PFSK-1 (cell line): ENCODE results near the gene LRBA.

ENCODE experiments used
- FOXP2 ChIP-seq: optimal IDR thresholded peaks from 2 replicates; pipeline ENCODE3; 2011; ENCODE audit warnings: borderline replicate concordance, control low read depth, inconsistent platforms; ENCODE audit not compliant: insufficient read depth; ENCODE audit errors: extremely low read length, extremely low read depth
- POLR2AphosphoS5 ChIP-seq: IDR thresholded peaks from 2 replicates; pipeline ENCODE4 v1.6.1; 2012; ENCODE audit warnings: low read depth, mild to moderate bottlenecking, control low read depth, low read length, moderate library complexity
- SIN3A ChIP-seq: IDR thresholded peaks from 2 replicates; pipeline ENCODE4 v1.6.1; 2012; ENCODE audit warnings: mild to moderate bottlenecking, low read length, moderate library complexity, borderline replicate concordance; ENCODE audit not compliant: insufficient read depth
- TAF1 ChIP-seq: IDR thresholded peaks from 2 replicates; pipeline ENCODE4 v1.6.1; 2012; ENCODE audit warnings: low read length, control low read depth, borderline replicate concordance; ENCODE audit not compliant: insufficient read depth
- TF ChIP-seq, protein P1 (sequence below), 2 experiments: IDR thresholded peaks; 2 replicates each; pipeline versions ENCODE4 v1.6.1 to v1.8.0; 2011 to 2012; ENCODE audit warnings: low read depth in 2 of 2, low read length in 2 of 2, control low read depth in 1 of 2, inconsistent platforms in 1 of 2, mild to moderate bottlenecking in 1 of 2, moderate library complexity in 1 of 2; ENCODE audit not compliant: insufficient read depth in 1 of 2

Gene LRBA

DNA sequence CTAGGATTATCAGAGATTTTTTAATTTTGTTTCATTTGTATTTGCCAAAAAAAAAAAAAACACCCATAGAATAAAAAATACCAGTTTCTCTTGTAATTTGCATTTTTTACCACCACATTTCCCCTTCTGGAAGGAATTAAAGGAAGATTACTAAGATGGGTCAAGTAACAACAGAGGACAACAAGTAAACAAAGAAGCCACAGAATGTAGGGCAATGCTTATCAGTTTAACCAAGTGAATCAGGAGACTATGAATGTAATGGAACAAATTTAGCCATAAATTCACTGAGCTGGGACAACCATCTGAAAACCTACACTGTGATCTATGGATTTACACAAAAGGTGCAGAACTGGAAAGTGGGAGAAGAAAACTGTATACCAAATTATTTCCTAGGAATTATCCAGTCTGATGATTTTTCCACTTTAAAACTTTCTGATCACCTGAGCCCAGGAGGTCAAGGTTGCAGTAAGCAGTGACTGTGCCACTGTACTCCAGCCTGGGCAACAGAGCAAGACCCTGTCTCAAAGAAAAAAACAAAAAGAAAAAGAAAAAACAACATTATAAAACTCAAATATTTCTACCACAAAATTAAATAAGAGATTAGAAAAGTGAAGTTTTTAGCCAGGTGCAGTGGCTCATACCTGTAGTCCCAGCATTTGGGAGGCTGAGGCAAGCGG is 32.4 kb downstream of the LRBA start:
- TF ChIP-seq POLR2AphosphoS5 (no peak), SIN3A (no peak), TAF1 (no peak), FOXP2 (no peak)
- TF ChIP-seq, protein P1, sequence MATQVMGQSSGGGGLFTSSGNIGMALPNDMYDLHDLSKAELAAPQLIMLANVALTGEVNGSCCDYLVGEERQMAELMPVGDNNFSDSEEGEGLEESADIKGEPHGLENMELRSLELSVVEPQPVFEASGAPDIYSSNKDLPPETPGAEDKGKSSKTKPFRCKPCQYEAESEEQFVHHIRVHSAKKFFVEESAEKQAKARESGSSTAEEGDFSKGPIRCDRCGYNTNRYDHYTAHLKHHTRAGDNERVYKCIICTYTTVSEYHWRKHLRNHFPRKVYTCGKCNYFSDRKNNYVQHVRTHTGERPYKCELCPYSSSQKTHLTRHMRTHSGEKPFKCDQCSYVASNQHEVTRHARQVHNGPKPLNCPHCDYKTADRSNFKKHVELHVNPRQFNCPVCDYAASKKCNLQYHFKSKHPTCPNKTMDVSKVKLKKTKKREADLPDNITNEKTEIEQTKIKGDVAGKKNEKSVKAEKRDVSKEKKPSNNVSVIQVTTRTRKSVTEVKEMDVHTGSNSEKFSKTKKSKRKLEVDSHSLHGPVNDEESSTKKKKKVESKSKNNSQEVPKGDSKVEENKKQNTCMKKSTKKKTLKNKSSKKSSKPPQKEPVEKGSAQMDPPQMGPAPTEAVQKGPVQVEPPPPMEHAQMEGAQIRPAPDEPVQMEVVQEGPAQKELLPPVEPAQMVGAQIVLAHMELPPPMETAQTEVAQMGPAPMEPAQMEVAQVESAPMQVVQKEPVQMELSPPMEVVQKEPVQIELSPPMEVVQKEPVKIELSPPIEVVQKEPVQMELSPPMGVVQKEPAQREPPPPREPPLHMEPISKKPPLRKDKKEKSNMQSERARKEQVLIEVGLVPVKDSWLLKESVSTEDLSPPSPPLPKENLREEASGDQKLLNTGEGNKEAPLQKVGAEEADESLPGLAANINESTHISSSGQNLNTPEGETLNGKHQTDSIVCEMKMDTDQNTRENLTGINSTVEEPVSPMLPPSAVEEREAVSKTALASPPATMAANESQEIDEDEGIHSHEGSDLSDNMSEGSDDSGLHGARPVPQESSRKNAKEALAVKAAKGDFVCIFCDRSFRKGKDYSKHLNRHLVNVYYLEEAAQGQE (IDR thresholded peaks at IDR 0.05; ENCODE audit: insufficient read depth in 1 of 2, low read depth in 2 of 2, low read length in 2 of 2): no peak

DNA sequence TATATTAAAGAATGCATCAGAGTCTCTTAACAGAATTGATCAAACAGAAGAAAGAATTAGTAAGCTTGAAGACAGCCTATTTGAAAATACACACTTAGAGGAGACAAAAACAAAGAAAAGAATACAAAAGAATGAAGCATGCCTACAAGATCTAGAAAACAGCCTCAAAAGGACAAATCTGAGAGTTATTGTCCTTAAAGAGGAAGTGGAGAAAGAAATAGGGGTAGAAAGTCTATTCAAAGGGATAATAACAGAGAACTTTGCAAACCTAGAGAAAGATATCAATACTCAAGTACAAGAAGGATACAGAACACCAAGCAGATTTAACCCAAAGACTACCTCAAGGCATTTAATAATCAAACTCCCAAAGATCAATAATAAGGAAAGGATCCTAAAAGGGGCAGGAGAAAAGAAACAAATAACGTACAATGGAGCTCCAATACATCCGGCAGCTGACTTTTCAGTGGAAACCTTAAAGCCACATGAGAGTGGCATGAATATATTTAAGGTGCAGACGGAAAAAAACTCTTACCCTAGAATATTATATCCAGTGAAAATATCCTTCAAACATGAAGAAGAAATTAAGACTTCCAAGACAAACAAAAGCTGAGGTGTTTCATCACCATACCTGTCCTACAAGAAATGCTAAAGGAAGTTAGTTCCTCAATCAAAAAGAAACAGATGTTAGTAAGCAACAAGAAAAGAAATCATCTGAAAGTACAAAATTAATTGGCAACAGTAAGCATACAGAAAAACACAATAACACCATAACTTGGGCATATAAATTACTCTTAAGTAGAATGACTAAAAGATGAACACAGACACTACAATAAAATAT is 36.1 kb downstream of the LRBA start:
- no peak for TF ChIP-seq TAF1

DNA sequence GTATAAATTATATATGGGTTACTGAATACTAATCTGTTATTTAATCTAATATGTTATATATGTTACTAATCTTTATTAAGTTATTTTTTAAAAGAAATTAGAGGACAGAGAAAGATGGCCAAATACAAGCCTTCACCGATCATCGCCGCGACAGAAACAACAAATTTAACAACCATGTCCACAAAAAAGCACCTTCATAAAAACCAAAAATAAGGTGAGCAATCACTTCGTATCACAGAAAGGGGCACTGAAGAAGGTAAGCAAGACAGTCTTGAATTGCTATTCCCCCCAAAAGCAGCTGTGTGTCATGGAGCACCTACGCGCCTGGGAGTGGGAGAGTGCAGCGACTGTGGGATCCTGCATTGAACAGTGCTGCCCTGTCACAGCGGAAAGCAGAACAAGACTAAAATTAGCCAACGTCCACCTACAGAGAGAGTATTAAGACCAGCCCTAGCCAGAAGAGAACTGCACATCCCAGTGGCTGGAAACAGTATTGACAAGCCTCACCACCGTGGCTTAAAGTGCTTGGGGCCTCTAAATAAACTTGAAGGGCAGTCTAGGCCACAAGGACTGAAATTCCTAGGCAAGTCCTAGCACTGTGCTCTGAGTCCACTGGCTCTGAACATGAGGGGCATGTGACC is 38.5 kb downstream of the LRBA start:
- TF ChIP-seq POLR2AphosphoS5 (no peak), TAF1 (no peak), FOXP2 (no peak)

DNA sequence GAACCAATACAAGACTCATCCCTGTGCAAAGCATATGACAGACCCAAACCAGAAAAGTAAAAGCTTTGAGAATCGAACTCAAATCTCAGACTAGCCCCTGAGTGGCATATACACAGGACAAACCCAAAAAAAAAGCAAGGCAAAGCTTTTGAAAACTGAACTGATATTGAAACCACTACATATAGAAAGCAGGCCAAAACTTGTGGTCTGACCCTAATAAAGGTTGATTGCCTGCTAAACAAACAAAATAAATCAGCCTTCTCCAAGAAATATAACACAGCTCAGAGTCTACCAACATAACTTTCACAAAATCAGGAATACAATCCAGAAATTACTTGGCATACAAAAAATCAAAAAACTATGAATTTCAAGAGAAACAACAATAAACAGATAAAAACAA is 40.3 kb downstream of the LRBA start:
- no peak for TF ChIP-seq POLR2AphosphoS5
- TF ChIP-seq SIN3A: no peak
- TF ChIP-seq FOXP2: no peak
- no peak for TF ChIP-seq TAF1
- TF ChIP-seq, protein P1 (IDR thresholded peaks at IDR 0.05; ENCODE audit: insufficient read depth in 1 of 2, low read depth in 2 of 2, low read length in 2 of 2): no peak

DNA sequence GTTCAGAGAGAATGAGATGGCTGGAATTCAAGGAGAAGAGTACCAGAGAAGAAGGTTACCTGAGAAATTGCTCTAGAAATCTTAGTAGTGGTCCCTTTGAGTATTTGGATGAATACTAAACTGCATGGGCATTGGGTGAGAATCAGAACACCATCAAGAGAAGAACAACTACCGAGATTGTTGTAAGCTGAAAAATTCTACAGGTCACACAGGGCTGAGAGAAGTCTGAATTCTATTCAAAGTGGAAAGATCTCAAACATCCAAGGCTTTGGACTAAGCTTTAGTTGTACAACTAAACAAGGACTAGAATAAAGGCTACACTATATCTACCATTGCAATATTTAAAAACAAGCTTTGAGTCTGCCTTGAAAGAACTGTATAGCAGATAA is 40.8 kb downstream of the LRBA start:
- TF ChIP-seq TAF1: no peak
- no peak for TF ChIP-seq FOXP2
- TF ChIP-seq, protein P1 (IDR thresholded peaks at IDR 0.05; ENCODE audit: insufficient read depth in 1 of 2, low read depth in 2 of 2, low read length in 2 of 2): no peak
- no peak for TF ChIP-seq POLR2AphosphoS5
- no peak for TF ChIP-seq SIN3A
